HL-60 (cell line): ENCODE results near the gene GABRA6.

Experiments used
- TF ChIP-seq, protein P1 (sequence below): IDR thresholded peaks from one replicate; pipeline ENCODE4 v1.5.1; 2011; ENCODE audit warnings: low read length, control low read depth, inconsistent platforms; ENCODE audit not compliant: insufficient read depth
- TF ChIP-seq, protein P2 (sequence below): IDR thresholded peaks from 2 replicates; pipeline ENCODE4 v1.6.1; 2012; ENCODE audit warnings: low read depth; ENCODE audit not compliant: insufficient replicate concordance

DNA sequence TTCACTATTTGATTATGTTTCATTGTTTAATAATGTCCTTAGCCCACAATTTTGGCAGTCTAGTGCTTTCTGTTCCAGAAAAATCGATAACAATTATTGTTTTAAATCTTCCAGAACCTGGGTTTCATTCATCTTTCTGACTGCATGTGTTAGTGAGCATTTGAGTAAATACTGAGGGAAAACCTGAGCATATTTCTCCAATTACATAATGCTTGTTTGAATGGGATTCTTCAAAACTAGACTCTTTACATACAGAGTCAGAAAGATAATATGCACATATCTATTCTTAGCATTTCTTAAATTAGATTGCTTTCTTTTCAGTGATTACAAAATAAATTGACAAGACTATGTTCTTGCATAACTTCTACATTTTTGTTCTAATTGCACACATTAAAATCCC, 21.9 kb downstream of the GABRA6 start:
- TF ChIP-seq, protein P1, sequence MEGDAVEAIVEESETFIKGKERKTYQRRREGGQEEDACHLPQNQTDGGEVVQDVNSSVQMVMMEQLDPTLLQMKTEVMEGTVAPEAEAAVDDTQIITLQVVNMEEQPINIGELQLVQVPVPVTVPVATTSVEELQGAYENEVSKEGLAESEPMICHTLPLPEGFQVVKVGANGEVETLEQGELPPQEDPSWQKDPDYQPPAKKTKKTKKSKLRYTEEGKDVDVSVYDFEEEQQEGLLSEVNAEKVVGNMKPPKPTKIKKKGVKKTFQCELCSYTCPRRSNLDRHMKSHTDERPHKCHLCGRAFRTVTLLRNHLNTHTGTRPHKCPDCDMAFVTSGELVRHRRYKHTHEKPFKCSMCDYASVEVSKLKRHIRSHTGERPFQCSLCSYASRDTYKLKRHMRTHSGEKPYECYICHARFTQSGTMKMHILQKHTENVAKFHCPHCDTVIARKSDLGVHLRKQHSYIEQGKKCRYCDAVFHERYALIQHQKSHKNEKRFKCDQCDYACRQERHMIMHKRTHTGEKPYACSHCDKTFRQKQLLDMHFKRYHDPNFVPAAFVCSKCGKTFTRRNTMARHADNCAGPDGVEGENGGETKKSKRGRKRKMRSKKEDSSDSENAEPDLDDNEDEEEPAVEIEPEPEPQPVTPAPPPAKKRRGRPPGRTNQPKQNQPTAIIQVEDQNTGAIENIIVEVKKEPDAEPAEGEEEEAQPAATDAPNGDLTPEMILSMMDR = no peak
- TF ChIP-seq, protein P2, sequence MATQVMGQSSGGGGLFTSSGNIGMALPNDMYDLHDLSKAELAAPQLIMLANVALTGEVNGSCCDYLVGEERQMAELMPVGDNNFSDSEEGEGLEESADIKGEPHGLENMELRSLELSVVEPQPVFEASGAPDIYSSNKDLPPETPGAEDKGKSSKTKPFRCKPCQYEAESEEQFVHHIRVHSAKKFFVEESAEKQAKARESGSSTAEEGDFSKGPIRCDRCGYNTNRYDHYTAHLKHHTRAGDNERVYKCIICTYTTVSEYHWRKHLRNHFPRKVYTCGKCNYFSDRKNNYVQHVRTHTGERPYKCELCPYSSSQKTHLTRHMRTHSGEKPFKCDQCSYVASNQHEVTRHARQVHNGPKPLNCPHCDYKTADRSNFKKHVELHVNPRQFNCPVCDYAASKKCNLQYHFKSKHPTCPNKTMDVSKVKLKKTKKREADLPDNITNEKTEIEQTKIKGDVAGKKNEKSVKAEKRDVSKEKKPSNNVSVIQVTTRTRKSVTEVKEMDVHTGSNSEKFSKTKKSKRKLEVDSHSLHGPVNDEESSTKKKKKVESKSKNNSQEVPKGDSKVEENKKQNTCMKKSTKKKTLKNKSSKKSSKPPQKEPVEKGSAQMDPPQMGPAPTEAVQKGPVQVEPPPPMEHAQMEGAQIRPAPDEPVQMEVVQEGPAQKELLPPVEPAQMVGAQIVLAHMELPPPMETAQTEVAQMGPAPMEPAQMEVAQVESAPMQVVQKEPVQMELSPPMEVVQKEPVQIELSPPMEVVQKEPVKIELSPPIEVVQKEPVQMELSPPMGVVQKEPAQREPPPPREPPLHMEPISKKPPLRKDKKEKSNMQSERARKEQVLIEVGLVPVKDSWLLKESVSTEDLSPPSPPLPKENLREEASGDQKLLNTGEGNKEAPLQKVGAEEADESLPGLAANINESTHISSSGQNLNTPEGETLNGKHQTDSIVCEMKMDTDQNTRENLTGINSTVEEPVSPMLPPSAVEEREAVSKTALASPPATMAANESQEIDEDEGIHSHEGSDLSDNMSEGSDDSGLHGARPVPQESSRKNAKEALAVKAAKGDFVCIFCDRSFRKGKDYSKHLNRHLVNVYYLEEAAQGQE = no peak
